HepG2 (cell line): Measurements from ENCODE around the gene CST4. TPM values are rescaled to one million over a fixed set of nuclear protein-coding genes. Genes with fewer than 3 reads are reported as not detected.

Experiments
- ARID2 ChIP-seq: sonication (generic); formaldehyde crosslinking; IDR thresholded peaks from 2 replicates; pipeline ENCODE4 v1.8.1; 2022; ENCODE audit warnings: mild to moderate bottlenecking, missing genetic modification reagents, borderline replicate concordance
- CBX2 ChIP-seq, 2 experiments: fragments of 200-600 bp in 1 of 2; sonication (generic); formaldehyde crosslinking in 1 of 2; IDR thresholded peaks; 2 replicates each; pipeline versions ENCODE4 v1.7.0 to v1.8.1; 2018 to 2022; ENCODE audit warnings: low read depth in 2 of 2, low read length in 1 of 2, mild to moderate bottlenecking in 1 of 2, missing genetic modification reagents in 1 of 2
- E2F1 ChIP-seq: sonication (generic); formaldehyde crosslinking; IDR thresholded peaks from 2 replicates; pipeline ENCODE4 v1.5.0; 2020; ENCODE audit warnings: missing genetic modification reagents
- GABPB1 ChIP-seq: IDR thresholded peaks from 2 replicates; pipeline ENCODE4 v1.6.1; 2016; ENCODE audit warnings: mild to moderate bottlenecking, missing genetic modification reagents, moderate library complexity, missing compliant biosample characterization
- HMG20A ChIP-seq: IDR thresholded peaks from 2 replicates; pipeline ENCODE4 v1.6.1; 2016; ENCODE audit warnings: borderline replicate concordance
- KAT2B ChIP-seq: fragments of 150-350 bp; IDR thresholded peaks from 2 replicates; pipeline ENCODE4 v1.6.1; 2014; ENCODE audit warnings: low read depth, low read length, borderline replicate concordance
- MYC ChIP-seq: sonication (generic); formaldehyde crosslinking; IDR thresholded peaks from 2 replicates; pipeline ENCODE4 v1.9.0; 2021; ENCODE audit warnings: missing genetic modification reagents, borderline replicate concordance
- RBFOX2 ChIP-seq: fragments of 200-400 bp; formaldehyde crosslinking; IDR thresholded peaks from 2 replicates; pipeline ENCODE4 v1.6.1; 2017; ENCODE audit warnings: low read depth, mild to moderate bottlenecking, low read length
- SETDB1 ChIP-seq: sonication (generic); formaldehyde crosslinking; IDR thresholded peaks from 2 replicates; pipeline ENCODE4 v1.5.1; 2020; ENCODE audit warnings: missing genetic modification reagents, mild to moderate bottlenecking, borderline replicate concordance
- SMAD1 ChIP-seq: sonication (generic); formaldehyde crosslinking; IDR thresholded peaks from 2 replicates; pipeline ENCODE4 v1.4.0; 2020; ENCODE audit warnings: missing genetic modification reagents, low read depth, mild to moderate bottlenecking, borderline replicate concordance
- TBL1XR1 ChIP-seq: fragments of 150-350 bp; IDR thresholded peaks from 2 replicates; pipeline ENCODE4 v1.6.1; 2014; ENCODE audit warnings: borderline replicate concordance, low read length; ENCODE audit not compliant: partially characterized antibody
- ZNF124 ChIP-seq: sonication (generic); formaldehyde crosslinking; IDR thresholded peaks from 2 replicates; pipeline ENCODE4 v1.4.0; 2020; ENCODE audit warnings: missing genetic modification reagents
- ZNF446 ChIP-seq: sonication (generic); formaldehyde crosslinking; IDR thresholded peaks from 2 replicates; pipeline ENCODE4 v1.5.0; 2020; ENCODE audit warnings: mild to moderate bottlenecking, missing genetic modification reagents
- ZNF614 ChIP-seq: IDR thresholded peaks from 2 replicates; pipeline ENCODE4 v1.6.1; 2018; ENCODE audit warnings: missing biosample characterization, missing genetic modification reagents, inconsistent platforms, borderline replicate concordance
- ZNF772 ChIP-seq: sonication (generic); formaldehyde crosslinking; IDR thresholded peaks from 2 replicates; pipeline ENCODE4 v1.5.0; 2020; ENCODE audit warnings: mild to moderate bottlenecking, missing genetic modification reagents
- ZNF788 ChIP-seq: sonication (generic); formaldehyde crosslinking; IDR thresholded peaks from 2 replicates; pipeline ENCODE4 v1.5.0; 2020; ENCODE audit warnings: mild to moderate bottlenecking, missing genetic modification reagents, borderline replicate concordance
- polyA plus RNA-seq, 8 experiments: library from polyadenylated mRNA; depleted of rRNA in 3 of 8; stranded (reverse) in 7 of 8; unstranded in 1 of 8; fragments of >200 nt; fragmentation: Illumina TruSeq in 4 of 8; extraction: Trizol in 4 of 8; gene quantifications; 2 replicates each; pipeline versions ENCODE4 v1.2.1 to v1.2.3, GENCODE V29; 2011 to 2016; ENCODE audit warnings: low read depth in 4 of 8, missing spikeins in 1 of 8, mixed read lengths in 1 of 8; ENCODE audit not compliant: insufficient read depth in 1 of 8
- total RNA-seq, 5 experiments: library from RNA; depleted of rRNA; stranded (reverse); fragments of >200 nt; fragmentation: Illumina TruSeq; extraction: Trizol; gene quantifications; 2 replicates each; pipeline ENCODE4 v1.2.3, GENCODE V29; 2016; ENCODE audit warnings: low read depth in 1 of 5
- TF ChIP-seq, protein P1 (sequence below): sonication (generic); formaldehyde crosslinking; IDR thresholded peaks from 2 replicates; pipeline ENCODE4 v1.4.0; 2020; ENCODE audit warnings: mild to moderate bottlenecking, missing genetic modification reagents
- TF ChIP-seq, protein P2 (sequence below): IDR thresholded peaks from 2 replicates; pipeline ENCODE4 v1.6.1; 2016; ENCODE audit warnings: control low read depth

CST4 gene
- total and polyA plus RNA-seq, 2 of the 13 experiments (the other 11 are each of a cell fraction or from before 2014, with no cell fraction given) = not detected

- TF ChIP-seq, protein P1, sequence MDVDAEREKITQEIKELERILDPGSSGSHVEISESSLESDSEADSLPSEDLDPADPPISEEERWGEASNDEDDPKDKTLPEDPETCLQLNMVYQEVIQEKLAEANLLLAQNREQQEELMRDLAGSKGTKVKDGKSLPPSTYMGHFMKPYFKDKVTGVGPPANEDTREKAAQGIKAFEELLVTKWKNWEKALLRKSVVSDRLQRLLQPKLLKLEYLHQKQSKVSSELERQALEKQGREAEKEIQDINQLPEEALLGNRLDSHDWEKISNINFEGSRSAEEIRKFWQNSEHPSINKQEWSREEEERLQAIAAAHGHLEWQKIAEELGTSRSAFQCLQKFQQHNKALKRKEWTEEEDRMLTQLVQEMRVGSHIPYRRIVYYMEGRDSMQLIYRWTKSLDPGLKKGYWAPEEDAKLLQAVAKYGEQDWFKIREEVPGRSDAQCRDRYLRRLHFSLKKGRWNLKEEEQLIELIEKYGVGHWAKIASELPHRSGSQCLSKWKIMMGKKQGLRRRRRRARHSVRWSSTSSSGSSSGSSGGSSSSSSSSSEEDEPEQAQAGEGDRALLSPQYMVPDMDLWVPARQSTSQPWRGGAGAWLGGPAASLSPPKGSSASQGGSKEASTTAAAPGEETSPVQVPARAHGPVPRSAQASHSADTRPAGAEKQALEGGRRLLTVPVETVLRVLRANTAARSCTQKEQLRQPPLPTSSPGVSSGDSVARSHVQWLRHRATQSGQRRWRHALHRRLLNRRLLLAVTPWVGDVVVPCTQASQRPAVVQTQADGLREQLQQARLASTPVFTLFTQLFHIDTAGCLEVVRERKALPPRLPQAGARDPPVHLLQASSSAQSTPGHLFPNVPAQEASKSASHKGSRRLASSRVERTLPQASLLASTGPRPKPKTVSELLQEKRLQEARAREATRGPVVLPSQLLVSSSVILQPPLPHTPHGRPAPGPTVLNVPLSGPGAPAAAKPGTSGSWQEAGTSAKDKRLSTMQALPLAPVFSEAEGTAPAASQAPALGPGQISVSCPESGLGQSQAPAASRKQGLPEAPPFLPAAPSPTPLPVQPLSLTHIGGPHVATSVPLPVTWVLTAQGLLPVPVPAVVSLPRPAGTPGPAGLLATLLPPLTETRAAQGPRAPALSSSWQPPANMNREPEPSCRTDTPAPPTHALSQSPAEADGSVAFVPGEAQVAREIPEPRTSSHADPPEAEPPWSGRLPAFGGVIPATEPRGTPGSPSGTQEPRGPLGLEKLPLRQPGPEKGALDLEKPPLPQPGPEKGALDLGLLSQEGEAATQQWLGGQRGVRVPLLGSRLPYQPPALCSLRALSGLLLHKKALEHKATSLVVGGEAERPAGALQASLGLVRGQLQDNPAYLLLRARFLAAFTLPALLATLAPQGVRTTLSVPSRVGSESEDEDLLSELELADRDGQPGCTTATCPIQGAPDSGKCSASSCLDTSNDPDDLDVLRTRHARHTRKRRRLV = no peak
- TF ChIP-seq ZNF614 (CRISPR knock-in tag) = no peak
- TF ChIP-seq CBX2 (IDR thresholded peaks at IDR 0.05; ENCODE audit: low read depth, low read length) = no peak
- peak; percentile 58; the same call in 1 of the 2 replicates for TF ChIP-seq CBX2 (CRISPR knock-in tag; IDR thresholded peaks at IDR 0.05; ENCODE audit: low read depth)
- no peak for TF ChIP-seq TBL1XR1
- no peak for TF ChIP-seq MYC (CRISPR knock-in tag)
- TF ChIP-seq RBFOX2 = no peak
- 0 out of 2 replicates have a peak, but pooled peaks have one; percentile 12 for TF ChIP-seq GABPB1 (CRISPR knock-in tag)
- TF ChIP-seq ZNF772 (CRISPR knock-in tag) = 0 out of 2 replicates have a peak, but pooled peaks have one; percentile 31
- no peak for TF ChIP-seq SETDB1 (CRISPR knock-in tag)
- 0 out of 2 replicates have a peak, but pooled peaks have one; percentile 10 for TF ChIP-seq ZNF446 (CRISPR knock-in tag)
- TF ChIP-seq ZNF788 (CRISPR knock-in tag) = no peak
- TF ChIP-seq ARID2 (CRISPR knock-in tag) = no peak
- no peak for TF ChIP-seq KAT2B
- TF ChIP-seq SMAD1 (CRISPR knock-in tag) = no peak
- TF ChIP-seq E2F1 (CRISPR knock-in tag) = no peak
- TF ChIP-seq ZNF124 = no peak
- TF ChIP-seq HMG20A (CRISPR knock-in tag) = peak; percentile 41; the same call in 1 of the 2 replicates
- TF ChIP-seq, protein P2, sequence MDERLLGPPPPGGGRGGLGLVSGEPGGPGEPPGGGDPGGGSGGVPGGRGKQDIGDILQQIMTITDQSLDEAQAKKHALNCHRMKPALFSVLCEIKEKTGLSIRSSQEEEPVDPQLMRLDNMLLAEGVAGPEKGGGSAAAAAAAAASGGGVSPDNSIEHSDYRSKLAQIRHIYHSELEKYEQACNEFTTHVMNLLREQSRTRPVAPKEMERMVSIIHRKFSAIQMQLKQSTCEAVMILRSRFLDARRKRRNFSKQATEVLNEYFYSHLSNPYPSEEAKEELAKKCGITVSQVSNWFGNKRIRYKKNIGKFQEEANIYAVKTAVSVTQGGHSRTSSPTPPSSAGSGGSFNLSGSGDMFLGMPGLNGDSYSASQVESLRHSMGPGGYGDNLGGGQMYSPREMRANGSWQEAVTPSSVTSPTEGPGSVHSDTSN (CRISPR knock-in tag) = no peak
Measured at GRCh38 chr20:23641936-23642751, 46.7 kb downstream of the CST4 start (continued).
